GM20431 (cell line): Measurements from ENCODE around the gene CAPN10.

Experiments used
- in situ Hi-C: fragments of 300-500 bp; cut with MseI, MboI; formaldehyde crosslinking; loops from one replicate; pipeline ENCODE4 v1.15.0; 2020; ENCODE audit warnings: low sequenced_read_pairs; ENCODE audit not compliant: unreplicated experiment

Gene CAPN10

GRCh38 chr2:240619506-240620148, 33.1 kb downstream of the CAPN10 start:
- in situ Hi-C loops = no loop called here

GRCh38 chr2:240620149-240620731, 33.7 kb downstream of the CAPN10 start:
- in situ Hi-C loops = no loop called here

- in situ Hi-C loops = no loop called here
Observed at GRCh38 chr2:240620859-240621258, 34.3 kb downstream of the CAPN10 start.

DNA sequence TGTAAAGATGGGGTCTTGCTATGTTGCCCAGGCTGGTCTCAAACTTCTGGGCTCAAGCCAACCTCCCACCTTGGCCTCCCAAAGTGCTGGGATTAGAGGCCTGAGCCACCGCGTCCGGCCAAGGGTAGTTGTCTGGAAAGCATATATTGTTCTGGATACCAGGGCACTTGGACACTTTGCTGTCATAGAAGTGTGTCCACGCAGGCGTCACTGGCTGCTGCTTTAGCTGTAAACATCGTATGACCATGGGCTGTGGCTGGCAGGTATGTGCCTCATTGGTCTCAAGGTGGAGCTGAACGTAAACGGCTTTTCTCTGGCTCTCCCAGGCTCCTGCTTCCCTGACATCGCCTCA, 35.5 kb downstream of the CAPN10 start:
- in situ Hi-C loops = no loop called here

DNA sequence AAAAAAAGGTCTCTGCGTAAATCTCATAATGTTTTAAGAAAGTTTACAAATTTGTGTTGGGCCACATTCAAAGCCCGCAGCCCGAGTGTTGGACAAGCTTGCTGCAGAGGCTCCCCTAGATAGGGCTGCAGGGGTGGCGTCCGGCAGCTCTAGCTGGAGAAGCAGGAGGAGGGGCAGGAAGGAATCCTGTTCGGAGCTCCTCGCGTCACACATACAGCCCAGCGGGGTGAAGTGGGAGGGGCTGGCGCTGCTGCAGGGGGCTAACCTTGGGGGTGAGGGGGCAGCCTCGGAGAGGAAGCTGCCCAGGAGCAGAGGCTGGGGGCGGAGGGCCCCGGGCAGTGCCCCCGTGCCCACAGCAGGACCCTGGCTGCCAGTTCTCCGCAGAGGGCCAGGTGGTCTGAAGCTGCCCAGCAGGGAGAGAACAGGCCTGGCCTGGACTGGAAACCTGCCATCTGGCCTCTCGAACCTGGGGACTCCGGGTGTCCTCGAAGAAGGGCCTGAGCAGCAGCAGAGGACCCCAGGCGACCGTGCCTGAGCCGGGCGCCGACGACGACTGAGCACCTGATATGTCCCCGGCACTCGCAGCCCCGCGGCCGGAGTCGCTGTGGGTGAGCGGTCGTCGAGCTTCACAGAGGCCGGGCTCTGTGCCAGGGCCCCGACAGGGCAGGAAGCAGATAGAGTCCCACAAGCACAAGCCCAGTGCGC, 36.1 kb downstream of the CAPN10 start:
- in situ Hi-C loops = no loop called here

DNA sequence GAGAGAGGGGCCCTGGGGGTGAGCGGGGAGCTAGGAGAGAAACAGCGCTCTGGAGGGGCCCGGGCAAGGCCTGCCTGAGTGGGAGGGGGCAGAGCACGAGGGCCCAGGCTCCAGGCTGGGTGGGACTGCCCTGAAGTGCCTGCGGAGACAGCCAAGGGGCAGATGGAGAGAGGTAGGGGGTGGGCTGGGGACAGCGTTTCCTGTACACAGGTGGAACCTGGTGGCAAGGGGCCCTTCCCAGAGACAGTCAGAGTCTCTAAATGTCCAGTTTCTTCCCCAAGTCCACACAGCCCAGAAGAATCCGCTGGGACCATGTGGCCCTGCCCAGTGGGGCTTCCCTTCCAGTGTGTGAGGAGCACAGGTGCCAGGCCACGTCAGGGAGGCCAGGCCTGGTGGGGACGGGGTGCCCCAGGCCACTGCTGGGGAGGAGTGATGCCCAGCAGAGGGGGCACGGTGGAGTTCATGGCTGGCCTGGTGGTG, 37.0 kb downstream of the CAPN10 start:
- in situ Hi-C loops = no loop called here

DNA sequence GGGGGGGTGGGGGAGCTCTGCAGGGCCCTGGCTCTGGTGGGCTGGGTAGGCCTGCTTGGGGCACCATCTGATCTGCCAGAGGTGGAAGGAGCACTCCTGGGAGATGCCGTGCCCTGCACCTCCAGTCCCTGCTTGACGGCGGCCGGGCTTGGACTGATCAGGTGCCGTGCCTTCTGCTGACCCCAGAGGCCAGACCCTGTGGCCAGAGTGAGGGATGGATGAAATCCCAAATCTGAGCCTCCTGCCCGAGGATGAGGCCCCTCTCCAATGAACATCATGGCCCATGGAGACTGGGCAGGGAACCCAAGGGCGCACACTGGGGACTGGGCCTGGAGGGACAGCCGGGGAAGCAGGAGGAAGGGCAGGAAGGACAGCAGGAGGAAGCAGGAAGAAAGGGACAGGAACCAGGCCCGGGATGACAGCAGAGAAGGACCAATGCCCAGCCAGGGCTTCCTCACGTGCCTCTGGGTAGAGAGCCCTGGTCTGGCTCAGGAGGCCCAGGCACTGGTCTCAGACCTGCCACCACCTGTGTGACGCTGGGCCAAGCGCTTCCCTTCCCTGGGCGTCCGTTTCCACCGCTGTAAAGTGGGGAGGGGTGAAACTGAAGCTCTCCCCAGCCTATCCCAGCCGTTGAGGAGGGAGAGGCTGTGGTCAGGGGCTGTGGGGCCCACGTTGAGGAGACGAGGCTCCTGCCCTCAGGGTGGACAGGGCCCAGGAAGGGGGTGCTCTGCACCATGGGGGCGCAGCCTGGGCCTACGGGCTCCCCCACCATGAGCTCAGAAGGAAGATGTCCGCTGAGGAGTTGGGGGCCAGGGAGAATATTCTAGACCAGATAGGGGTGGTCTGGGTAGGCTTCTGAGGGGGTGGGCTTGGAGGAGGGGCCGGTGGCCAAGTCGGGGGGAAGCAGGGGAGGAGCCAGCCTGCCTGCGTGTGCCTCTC, 37.7 kb downstream of the CAPN10 start:
- in situ Hi-C loops = no loop called here

GRCh38 chr2:240624950-240625621, 38.6 kb downstream of the CAPN10 start, which contains the start of gene GPR35:
Gene GPR35, plus strand, starts transcription at chr2:240625480. Its CDS starts 4,473 bp downstream, at chr2:240629953.
- in situ Hi-C loops = no loop called here

DNA sequence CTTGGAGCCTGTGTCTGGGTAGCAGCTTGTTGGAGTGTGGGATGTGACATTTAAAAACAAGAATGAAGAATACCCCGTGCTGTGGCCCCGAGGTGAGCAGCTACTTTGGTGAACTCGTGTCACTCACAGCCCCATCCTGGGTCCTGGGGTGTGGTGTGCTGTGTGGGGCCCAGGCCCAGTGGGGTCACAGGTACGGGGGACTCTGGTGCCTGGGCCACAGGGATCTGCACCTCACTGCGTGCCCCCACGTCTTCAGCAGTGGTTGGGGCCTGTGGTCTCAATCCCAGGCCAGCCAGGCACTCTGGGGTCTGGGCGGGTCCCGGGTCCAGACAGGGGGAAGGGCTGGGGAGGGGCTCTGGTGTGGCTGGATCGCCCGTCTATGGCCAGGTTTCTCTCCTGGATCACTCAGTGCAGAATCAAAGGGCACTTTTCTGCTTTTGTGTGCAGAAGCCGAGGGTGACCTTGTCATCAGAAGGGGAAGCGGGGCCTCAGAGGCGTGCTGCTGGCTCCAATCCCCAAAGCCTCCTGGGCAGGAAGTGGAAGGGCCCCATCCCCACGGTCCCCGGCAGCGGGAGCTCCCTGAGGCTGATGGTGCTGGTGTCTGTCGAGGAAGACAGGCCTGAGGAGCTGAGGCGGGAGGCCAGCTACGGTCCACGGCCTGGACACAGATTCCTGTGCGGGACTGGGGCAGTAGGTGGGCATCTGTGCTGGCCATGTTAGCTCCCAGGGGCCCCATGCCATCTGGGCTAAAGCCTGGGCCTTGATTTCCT, 40.2 kb downstream of the CAPN10 start:
- in situ Hi-C loops = no loop called here

GRCh38 chr2:240627736-240628506, 41.4 kb downstream of the CAPN10 start:
- in situ Hi-C loops = no loop called here

- in situ Hi-C loops = no loop called here
Observed at GRCh38 chr2:240628507-240628807, 41.9 kb downstream of the CAPN10 start.

GRCh38 chr2:240628808-240629618, 42.5 kb downstream of the CAPN10 start:
- in situ Hi-C loops = no loop called here

GRCh38 chr2:240629619-240629967, 43.1 kb downstream of the CAPN10 start:
- in situ Hi-C loops = no loop called here

GRCh38 chr2:240629968-240630770, 43.6 kb downstream of the CAPN10 start:
- in situ Hi-C loops = no loop called here

GRCh38 chr2:240630771-240631547, 44.4 kb downstream of the CAPN10 start:
- in situ Hi-C loops = no loop called here
